Measurements from ENCODE around the gene ZNF507. TPM values are rescaled to one million over a fixed set of nuclear protein-coding genes. Genes with fewer than 3 reads are reported as not detected.

ZNF507 gene
- total and polyA plus RNA-seq, 2 of the 8 experiments (the other 6 are each of a cell fraction or from before 2014, with no cell fraction given) = 8.6 to 28.8 TPM

GRCh38 chr19:32427536-32427935, 82.1 kb downstream of the ZNF507 start:
- H3K4me3 ChIP-seq (ENCODE audit: extremely low read depth in 1 of 4, insufficient read depth in 2 of 4, low read depth in 3 of 4, low read length in 4 of 4) = no peak overlapping the region
- DNase-seq (ENCODE audit: low read depth in 1 of 2, low spot score in 2 of 2) (no peak), FAIRE-seq (no peak)
- no peak overlapping the region for H2BK5ac ChIP-seq (ENCODE audit: low read depth, low read length)
- H4K5ac ChIP-seq (ENCODE audit: insufficient read length, low read depth, low read length) = no peak overlapping the region
- ChIA-PET CTCF (ENCODE audit: partially characterized antibody) (no interaction called here), POLR2A (ENCODE audit: partially characterized antibody) (no interaction called here)
- H2BK120ac ChIP-seq (replicated peaks; ENCODE audit: low read depth, low read length) = no peak overlapping the region
- peaks cover 0 to 6% (median 3%) of the 10 kb centered on the region in 4 experiments; a peak in 2 of 8 replicates for H3K36me3 ChIP-seq (ENCODE audit: control insufficient read depth in 2 of 4, insufficient read depth in 4 of 4, low read length in 3 of 4)
- no peak overlapping the region for H3K14ac ChIP-seq (ENCODE audit: insufficient read length)
- no peak overlapping the region for H3K4me2 ChIP-seq (ENCODE audit: insufficient read depth in 1 of 2, low read depth in 2 of 2, low read length in 2 of 2)
- no peak overlapping the region for H3K18ac ChIP-seq (ENCODE audit: extremely low read depth, low read length)
- no peaks in the 10 kb centered on the region for H3K27me3 ChIP-seq (replicated peaks in 1 of 4; ENCODE audit: control insufficient read depth in 3 of 4, extremely low read depth in 1 of 4, insufficient read depth in 3 of 4, low read length in 3 of 4)
- H3K79me1 ChIP-seq (ENCODE audit: low read depth, low read length) = peaks cover 3% of the 10 kb centered on the region
- no peaks in the 10 kb centered on the region for H3K4me1 ChIP-seq (replicated peaks in 1 of 4; ENCODE audit: control insufficient read depth in 3 of 4, insufficient read depth in 4 of 4, low read length in 3 of 4)
- H4K91ac ChIP-seq (replicated peaks; ENCODE audit: insufficient read length, low read length) = no peak overlapping the region
- H3K79me2 ChIP-seq (ENCODE audit: control insufficient read depth in 1 of 2, insufficient read depth in 2 of 2, low read length in 2 of 2) = peaks cover 0 to 9% of the 10 kb centered on the region in 2 experiments; a peak in 1 of 4 replicates
- H3K27ac ChIP-seq (ENCODE audit: low read depth, low read length) = no peak overlapping the region
- no peaks in the 10 kb centered on the region for H4K20me1 ChIP-seq (replicated peaks in 1 of 2; ENCODE audit: control insufficient read depth in 1 of 2, insufficient read depth in 2 of 2, low read length in 2 of 2)
- no peak overlapping the region for H2AFZ ChIP-seq (ENCODE audit: low read length)
- H2BK20ac ChIP-seq (ENCODE audit: low read length) = no peak overlapping the region
- WGBS, 2 experiments (ENCODE audit: extremely low coverage in 1 of 2, insufficient coverage in 1 of 2, insufficient read length in 1 of 2, insufficient replicate concordance in 2 of 2, low coverage in 1 of 2, low lambda C conversion rate in 2 of 2, missing lambda C conversion rate in 1 of 2) = 93% methylated on average over 3 of the region's 3 CpGs; no CpG with 5 or more reads in 1 of the 2 experiments
- H3K9me3 ChIP-seq (ENCODE audit: insufficient read depth in 2 of 2, low read depth in 1 of 2, low read length in 1 of 2) = no peaks in the 10 kb centered on the region
- H3K56ac ChIP-seq (replicated peaks; ENCODE audit: insufficient read length, low read depth, low read length) = no peak overlapping the region
- H2BK15ac ChIP-seq (ENCODE audit: low read length) = no peak overlapping the region
- H3K9ac ChIP-seq (replicated peaks in 1 of 4; ENCODE audit: extremely low read depth in 1 of 4, low read depth in 3 of 4, low read length in 3 of 4) = no peak overlapping the region
- H3K23ac ChIP-seq (ENCODE audit: insufficient read length) = no peak overlapping the region
- no peak overlapping the region for H4K8ac ChIP-seq (ENCODE audit: extremely low read depth, insufficient read depth, low read length)
- H2AK5ac ChIP-seq (ENCODE audit: low read depth, low read length) = no peak overlapping the region
- no peak overlapping the region for H3K4ac ChIP-seq (replicated peaks; ENCODE audit: insufficient read length, low read depth, low read length)
- no peak overlapping the region for H2BK12ac ChIP-seq (ENCODE audit: low read depth, low read length)
- H3K23me2 ChIP-seq (ENCODE audit: low read depth, low read length) = no peaks in the 10 kb centered on the region
- TF ChIP-seq CTBP2 (IDR thresholded peaks at IDR 0.05; ENCODE audit: borderline replicate concordance, insufficient read depth, insufficient read length, low read length) (no peak), SP2 (IDR thresholded peaks at IDR 0.05; ENCODE audit: low read length) (no peak), SIRT6 (IDR thresholded peaks at IDR 0.05; ENCODE audit: low read length) (no peak), CTCF (IDR thresholded peaks at IDR 0.05; ENCODE audit: control extremely low read depth in 1 of 3, insufficient read depth in 1 of 3, low read depth in 1 of 3, low read length in 3 of 3) (no peak), USF2 (IDR thresholded peaks at IDR 0.05; ENCODE audit: low read length) (no peak), CHD2 (IDR thresholded peaks at IDR 0.05; ENCODE audit: low read length) (no peak), JUN (IDR thresholded peaks at IDR 0.05; ENCODE audit: low read depth, low read length) (no peak), ASH2L (IDR thresholded peaks at IDR 0.05; ENCODE audit: low read length) (no peak), SIX5 (IDR thresholded peaks at IDR 0.05; ENCODE audit: low read depth, low read length) (no peak), E2F6 (IDR thresholded peaks at IDR 0.05) (no peak), SRF (IDR thresholded peaks at IDR 0.05; ENCODE audit: low read depth, low read length) (no peak)
